ENCODE data around the gene C2orf74.
"Not testable (repeated sequence)": the region's sequence is repeated elsewhere in the genome, so short reads cannot be mapped to it uniquely, and the experiment has no call there.

Gene C2orf74

DNA sequence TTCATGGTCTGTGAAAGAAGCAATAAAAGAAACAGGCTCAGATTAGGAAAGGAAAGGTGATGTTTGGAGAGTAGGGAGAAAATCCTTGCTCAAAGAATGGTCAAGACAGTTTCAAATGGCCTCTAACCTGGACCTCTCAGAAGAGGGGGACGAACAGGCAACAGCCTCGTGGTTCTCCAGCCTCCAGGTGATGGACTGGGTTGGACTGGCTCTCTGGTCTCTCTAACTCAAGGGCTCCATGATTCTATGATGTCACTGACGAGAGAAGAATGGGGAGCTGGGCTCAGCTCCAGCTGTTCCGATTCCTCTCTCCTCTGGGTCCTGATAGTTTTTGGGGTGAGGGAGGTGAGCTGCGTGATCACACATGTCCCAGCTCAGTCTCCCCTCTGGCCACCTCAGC, at the start of gene C2orf74:
Gene C2orf74 (plus strand): TSS at position 301 of the 400 bp plus-strand sequence. CDS start 327 bp downstream, outside the sequence.
- Mint-ChIP-seq H3K27ac (no peak within 1 kb of the TSS), H3K4me3 (no peak within 1 kb of the TSS), H3K27me3 (no peaks in the 10 kb centered on the region)

DNA sequence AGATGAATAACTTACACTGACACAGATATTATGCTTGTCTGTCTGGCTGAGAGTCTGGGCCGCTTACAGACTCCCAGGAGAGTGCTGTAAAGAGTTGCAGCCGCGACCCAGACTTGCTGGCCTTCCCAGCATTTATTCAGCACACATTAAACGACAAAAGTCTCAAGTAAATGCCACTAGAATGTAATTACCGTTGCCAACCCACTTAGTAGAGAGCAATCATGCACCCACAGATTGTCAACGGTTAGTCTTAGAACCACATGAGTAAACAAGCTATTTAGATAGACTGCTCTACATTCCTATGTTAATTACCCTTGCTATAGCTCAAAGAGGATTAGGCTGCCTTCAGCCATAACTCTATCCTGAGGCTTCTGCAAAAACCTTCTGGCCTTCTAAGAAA, 47.8 kb upstream of the C2orf74 start:
- H3K4me1 Mint-ChIP-seq: no peaks in the 10 kb centered on the region
- no peaks in the 10 kb centered on the region for H3K9me3 Mint-ChIP-seq
- peaks cover 2% of the 10 kb centered on the region for H3K36me3 Mint-ChIP-seq
- no peaks in the 10 kb centered on the region for H3K27me3 Mint-ChIP-seq
- no peak overlapping the region for H3K4me3 Mint-ChIP-seq
- H3K27ac Mint-ChIP-seq: no peak overlapping the region

More for the DNA sequence above, at the start of gene C2orf74:
- H3K9me3 Mint-ChIP-seq: peaks cover 8% of the 10 kb centered on the region
- peaks cover 32% of the 10 kb centered on the region for H3K36me3 Mint-ChIP-seq
- peaks cover 5% of the 10 kb centered on the region for H3K4me1 Mint-ChIP-seq

DNA sequence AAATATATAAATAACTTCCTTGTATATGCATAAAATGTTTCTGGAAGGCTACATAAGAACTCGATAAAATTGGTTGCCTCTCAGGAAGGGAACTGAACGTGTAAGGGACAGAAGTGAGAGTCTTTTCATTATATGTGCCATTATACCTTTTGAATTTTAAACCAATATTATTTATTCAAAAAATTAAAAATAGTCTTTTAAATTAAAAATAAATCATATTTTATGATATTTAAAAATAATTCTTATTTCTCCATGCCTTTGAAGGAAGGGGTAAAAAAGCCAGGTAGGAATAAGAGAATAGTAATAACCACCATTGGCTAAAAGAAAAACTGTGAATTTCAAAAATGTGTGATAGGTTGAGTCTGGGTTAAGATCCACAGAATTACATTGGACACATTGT, 45.7 kb upstream of the C2orf74 start:
- Mint-ChIP-seq H3K27me3 (no peaks in the 10 kb centered on the region), H3K4me1 (no peaks in the 10 kb centered on the region), H3K36me3 (peaks cover 2% of the 10 kb centered on the region), H3K27ac (no peak overlapping the region), H3K4me3 (no peak overlapping the region), H3K9me3 (no peaks in the 10 kb centered on the region)

DNA sequence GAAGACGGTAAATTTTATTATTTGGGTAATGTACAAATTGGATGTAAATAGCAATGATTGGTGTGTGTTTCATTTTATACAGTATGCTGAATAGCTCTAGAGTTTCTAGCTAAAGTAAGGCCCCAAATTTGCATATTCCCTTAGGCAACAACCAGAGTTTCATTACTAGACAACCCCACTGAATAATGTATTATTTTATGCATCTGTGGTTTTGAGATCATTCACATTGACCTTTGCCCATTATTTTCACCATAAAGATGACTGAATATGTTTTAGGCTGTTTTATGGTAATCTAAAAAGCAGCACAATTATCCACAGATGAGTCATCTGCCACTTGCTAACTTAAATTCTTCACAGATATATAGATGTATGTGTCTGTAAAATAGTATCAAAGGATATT, 44.5 kb upstream of the C2orf74 start:
- Mint-ChIP-seq H3K9me3 (no peaks in the 10 kb centered on the region), H3K27ac (no peak overlapping the region), H3K4me1 (no peaks in the 10 kb centered on the region), H3K36me3 (peaks cover 2% of the 10 kb centered on the region), H3K4me3 (no peak overlapping the region), H3K27me3 (no peaks in the 10 kb centered on the region)

DNA sequence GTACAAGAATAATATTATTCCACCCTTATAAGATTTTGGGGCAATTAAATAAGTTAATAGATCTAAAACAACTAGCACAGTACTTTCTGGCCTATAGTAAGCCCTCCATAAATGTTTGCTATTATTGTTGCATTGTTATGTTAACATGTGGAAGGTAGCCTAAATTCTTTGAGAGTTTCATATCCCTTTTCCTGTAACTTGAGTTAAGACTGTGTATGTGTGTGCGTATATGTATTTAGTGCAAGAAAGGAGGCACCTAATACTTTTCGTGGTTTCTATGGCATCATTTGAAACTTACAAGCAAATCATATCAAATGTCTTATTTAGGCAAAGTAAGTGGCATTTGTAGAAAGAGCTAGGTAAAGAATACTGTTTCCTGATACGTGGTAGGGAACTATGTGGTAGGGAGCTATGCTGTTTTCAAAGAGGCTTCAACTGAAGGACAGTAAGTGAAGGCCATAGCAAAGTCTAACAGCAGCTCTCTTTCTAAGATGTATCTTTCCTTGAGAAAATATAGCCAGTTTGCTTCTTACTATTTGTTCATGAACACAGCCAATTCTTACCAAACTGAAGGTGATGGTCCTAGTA, 36.8 kb upstream of the C2orf74 start:
- Mint-ChIP-seq H3K9me3 (peaks cover 4% of the 10 kb centered on the region), H3K27ac (no peak overlapping the region), H3K36me3 (peaks cover 3% of the 10 kb centered on the region), H3K4me3 (no peak overlapping the region), H3K4me1 (no peaks in the 10 kb centered on the region), H3K27me3 (no peaks in the 10 kb centered on the region)

DNA sequence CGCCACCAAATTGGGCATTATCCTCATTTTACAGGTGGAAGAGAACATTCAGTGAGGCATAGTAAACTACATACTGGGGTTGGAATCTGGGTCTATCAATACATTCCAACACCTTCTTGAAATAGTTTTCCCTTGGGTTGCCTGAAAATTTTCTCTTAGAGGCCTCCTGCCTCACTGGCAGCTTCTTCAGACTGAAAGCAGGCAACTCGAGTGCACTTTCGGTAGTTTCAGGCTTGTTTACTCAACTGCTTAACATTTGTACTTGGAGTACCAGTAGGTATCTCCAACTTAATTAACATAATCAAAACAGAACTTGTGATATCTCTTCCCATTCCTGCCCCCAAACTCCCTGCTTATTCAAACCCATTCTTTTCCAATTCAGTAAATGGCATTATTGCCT, 36.2 kb upstream of the C2orf74 start:
- Mint-ChIP-seq H3K4me1 (no peaks in the 10 kb centered on the region), H3K4me3 (no peak overlapping the region), H3K9me3 (peaks cover 4% of the 10 kb centered on the region), H3K27ac (no peak overlapping the region), H3K27me3 (no peaks in the 10 kb centered on the region), H3K36me3 (peaks cover 3% of the 10 kb centered on the region)

DNA sequence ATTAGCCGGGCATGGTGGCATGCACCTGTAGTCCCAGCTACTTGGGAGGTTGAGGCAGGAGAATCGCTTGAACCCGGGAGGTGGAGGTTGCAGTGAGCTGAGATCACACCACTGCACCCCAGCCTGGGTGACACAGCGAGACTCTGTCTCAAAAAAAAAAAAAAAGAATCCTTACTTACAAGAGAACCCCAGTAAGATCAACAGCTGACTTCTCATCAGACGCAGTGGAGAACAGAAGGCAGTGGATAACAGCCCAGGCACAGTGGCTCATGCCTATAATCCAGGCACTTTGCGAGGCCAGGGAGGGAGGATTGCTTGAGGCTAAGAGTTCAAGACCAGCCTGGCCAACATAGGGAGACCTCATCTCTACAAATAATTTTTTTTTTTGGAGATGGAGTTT, 33.9 kb upstream of the C2orf74 start:
- not testable (repeated sequence) for H3K4me1 Mint-ChIP-seq, H3K27ac Mint-ChIP-seq, H3K4me3 Mint-ChIP-seq, H3K27me3 Mint-ChIP-seq, H3K9me3 Mint-ChIP-seq, H3K36me3 Mint-ChIP-seq

DNA sequence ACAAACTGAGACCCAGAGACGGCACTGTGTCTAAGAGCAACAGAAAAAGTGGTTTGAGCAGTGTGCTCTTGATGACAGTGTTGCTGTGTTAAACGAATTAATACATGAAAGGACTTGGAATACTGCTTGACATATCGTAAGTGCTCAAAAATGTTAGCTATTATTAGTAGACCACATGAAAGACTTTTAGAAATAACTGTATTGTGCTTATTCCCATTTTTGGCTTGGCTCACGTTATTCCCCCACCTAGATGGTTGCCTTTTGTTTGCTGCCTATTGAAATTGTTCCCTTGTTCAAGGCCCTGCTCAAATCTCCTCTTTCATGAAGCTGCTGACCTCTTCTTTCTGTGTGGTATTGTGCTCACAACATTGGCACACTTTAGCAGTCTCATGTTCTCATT, 27.8 kb upstream of the C2orf74 start:
- H3K4me3 Mint-ChIP-seq: no peak overlapping the region
- H3K27ac Mint-ChIP-seq: no peak overlapping the region
- no peaks in the 10 kb centered on the region for H3K36me3 Mint-ChIP-seq
- H3K27me3 Mint-ChIP-seq: no peaks in the 10 kb centered on the region
- no peaks in the 10 kb centered on the region for H3K9me3 Mint-ChIP-seq
- no peaks in the 10 kb centered on the region for H3K4me1 Mint-ChIP-seq

DNA sequence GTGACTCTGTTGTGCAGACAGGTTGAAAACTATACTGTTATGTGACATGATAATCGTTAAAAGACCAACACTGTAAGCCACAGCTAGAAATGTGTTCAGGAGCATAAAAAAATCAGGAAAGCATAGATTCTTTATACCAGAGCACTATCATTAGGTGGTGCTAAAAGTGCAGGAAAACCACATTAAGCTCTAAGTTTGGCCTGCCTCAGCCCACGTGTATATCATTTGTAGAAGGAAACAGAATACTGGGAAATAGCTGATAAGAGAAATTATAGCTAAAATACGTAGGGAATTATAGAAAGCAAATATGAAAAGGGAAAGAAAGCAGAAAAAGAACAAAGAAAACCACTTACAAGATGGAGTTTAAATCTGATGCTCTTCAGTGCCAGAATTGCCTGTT, 26.5 kb upstream of the C2orf74 start:
- Mint-ChIP-seq H3K27ac (no peak overlapping the region), H3K4me1 (no peaks in the 10 kb centered on the region), H3K27me3 (no peaks in the 10 kb centered on the region), H3K4me3 (no peak overlapping the region), H3K9me3 (no peaks in the 10 kb centered on the region), H3K36me3 (no peaks in the 10 kb centered on the region)

DNA sequence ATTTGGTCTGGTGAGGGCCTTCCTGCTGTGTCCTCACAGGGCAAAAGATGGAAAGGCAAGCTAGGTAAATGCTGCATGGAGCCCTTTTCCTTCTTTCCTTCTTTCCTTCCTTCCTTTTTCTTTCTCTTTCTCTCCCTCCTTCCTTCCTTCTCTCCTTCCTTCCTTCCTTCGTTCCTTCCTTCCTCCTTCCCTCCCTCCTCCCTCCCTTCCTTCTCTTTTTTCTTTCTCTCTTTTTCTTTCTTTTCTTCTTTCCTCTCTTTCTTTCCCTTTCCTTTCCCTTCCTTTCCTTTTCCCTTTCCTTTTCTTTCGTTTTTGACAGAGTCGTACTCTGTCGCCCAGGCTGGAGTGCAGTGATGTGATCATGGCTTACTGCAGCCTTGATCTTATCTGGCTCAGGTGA, 23.1 kb upstream of the C2orf74 start:
- Mint-ChIP-seq H3K27ac (no peak overlapping the region), H3K27me3 (no peaks in the 10 kb centered on the region), H3K36me3 (no peaks in the 10 kb centered on the region), H3K9me3 (no peaks in the 10 kb centered on the region), H3K4me3 (no peak overlapping the region), H3K4me1 (no peaks in the 10 kb centered on the region)

DNA sequence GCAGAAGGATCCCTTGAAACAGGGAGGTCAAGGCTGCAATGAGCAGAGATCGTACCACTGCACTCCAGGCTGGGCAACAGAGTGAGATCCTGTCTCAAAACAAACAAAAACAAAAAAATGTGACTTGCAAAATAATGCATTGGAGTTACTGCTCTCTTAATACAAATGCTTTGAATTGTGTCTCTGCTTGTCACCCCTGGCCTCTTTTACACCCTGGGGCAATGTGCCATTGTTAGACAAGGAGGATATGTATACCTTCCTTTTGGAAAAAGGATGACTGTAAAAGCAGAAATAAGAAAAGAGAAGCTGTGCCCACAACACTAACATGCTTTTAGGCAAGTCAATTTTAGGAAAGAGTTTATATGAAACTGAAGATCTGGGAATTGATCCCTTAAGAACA, 20.8 kb upstream of the C2orf74 start:
- Mint-ChIP-seq H3K27me3 (no peaks in the 10 kb centered on the region), H3K4me1 (peaks cover 9% of the 10 kb centered on the region), H3K9me3 (no peaks in the 10 kb centered on the region), H3K36me3 (no peaks in the 10 kb centered on the region), H3K4me3 (no peak overlapping the region), H3K27ac (no peak overlapping the region)

DNA sequence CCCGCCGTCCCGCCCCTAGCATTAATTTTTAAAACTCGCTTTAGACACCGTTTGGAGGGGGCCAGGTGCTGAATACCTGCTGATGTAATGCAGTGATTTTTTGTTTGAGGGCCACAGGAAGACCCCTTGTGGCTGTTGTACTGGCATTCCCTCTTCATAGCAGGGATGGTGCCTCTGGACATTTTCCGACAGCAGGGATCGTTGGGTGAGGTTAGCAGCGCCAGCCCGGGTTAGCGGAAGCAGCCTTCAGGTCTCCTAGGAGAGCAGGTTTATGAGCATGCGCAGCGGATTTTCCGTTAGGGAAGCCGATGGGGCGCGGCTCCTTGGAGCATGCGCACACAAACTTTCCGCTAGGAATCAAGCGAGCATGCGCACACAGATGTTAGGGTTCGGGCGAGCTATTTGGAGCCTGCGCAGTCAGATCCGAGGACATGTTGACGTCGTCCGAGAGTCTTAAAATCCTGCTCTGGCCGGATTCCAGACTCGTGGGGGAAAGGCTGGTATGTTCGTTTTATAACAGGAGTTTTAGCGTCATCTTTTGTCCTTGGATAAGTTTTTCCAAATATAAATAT, 17.2 kb upstream of the C2orf74 start:
- Mint-ChIP-seq H3K9me3 (no peaks in the 10 kb centered on the region), H3K4me1 (peaks cover 19% of the 10 kb centered on the region), H3K27me3 (no peaks in the 10 kb centered on the region), H3K27ac (peak overlapping the region; percentile 86), H3K36me3 (peaks cover 6% of the 10 kb centered on the region), H3K4me3 (peak overlapping the region; percentile 86)

DNA sequence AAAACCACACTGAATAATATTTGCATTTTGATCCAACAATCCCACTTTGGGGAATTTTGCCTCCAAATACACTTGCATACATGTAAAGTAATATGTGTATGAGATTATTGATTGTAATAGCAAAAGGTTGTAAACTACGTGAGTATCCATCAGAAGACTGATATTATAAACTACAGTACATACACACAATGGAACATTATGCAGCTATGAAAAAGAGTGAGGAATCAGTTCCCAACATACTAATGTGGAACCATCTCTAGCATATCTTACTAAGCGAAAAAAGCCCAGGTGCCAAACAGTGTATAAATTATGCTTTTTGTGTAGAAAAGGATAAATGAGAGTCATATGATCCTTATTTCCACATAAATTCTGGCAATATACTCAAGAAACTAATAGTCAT, 16.0 kb upstream of the C2orf74 start:
- peaks cover 9% of the 10 kb centered on the region for H3K36me3 Mint-ChIP-seq
- H3K27me3 Mint-ChIP-seq: no peaks in the 10 kb centered on the region
- H3K4me3 Mint-ChIP-seq: peak overlapping the region; percentile 64
- peaks cover 19% of the 10 kb centered on the region for H3K4me1 Mint-ChIP-seq
- H3K27ac Mint-ChIP-seq: peak overlapping the region; percentile 46
- H3K9me3 Mint-ChIP-seq: no peaks in the 10 kb centered on the region

DNA sequence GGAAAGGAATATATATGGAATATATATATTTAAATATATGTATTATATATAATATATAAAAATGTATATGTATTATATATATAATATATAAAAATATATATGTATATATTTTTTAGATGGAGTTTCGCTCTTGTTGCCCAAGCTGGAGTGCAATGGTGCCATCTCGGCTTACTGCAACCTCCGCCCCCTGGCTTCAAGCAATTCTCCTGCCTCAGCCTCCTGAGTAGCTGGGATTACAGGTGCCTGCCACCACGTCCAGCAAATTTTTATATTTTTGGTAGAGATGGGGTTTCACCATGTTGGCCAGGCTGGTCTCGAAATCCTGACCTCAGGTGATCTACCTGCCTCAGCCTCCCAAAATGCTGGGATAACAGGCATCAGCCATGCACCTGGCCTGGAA, 13.9 kb upstream of the C2orf74 start:
- H3K9me3 Mint-ChIP-seq, H3K27me3 Mint-ChIP-seq, H3K27ac Mint-ChIP-seq, H3K4me3 Mint-ChIP-seq: not testable (repeated sequence)
- H3K36me3 Mint-ChIP-seq: peaks cover 14% of the 10 kb centered on the region
- peaks cover 19% of the 10 kb centered on the region for H3K4me1 Mint-ChIP-seq

DNA sequence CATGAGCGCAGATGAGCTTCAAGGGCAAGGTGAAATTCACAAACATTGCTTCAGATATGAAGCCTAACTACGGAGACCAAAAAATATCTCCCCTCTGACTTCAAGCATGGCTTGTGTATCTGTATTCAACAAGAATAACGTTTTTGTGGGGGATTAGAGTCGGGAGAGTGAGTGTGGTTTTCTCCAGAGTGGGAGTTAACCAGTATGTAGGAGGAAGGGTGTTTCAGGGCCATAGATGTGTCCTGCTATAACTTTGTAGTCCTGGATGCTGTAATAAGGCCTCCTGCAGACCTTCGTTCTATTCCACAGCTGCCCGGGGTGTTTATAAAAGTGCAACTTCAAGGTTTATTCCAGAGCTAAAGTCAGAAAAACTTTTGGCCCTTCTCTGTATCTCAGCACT, 12.9 kb upstream of the C2orf74 start:
- no peak overlapping the region for H3K4me3 Mint-ChIP-seq
- no peaks in the 10 kb centered on the region for H3K9me3 Mint-ChIP-seq
- peaks cover 19% of the 10 kb centered on the region for H3K4me1 Mint-ChIP-seq

DNA sequence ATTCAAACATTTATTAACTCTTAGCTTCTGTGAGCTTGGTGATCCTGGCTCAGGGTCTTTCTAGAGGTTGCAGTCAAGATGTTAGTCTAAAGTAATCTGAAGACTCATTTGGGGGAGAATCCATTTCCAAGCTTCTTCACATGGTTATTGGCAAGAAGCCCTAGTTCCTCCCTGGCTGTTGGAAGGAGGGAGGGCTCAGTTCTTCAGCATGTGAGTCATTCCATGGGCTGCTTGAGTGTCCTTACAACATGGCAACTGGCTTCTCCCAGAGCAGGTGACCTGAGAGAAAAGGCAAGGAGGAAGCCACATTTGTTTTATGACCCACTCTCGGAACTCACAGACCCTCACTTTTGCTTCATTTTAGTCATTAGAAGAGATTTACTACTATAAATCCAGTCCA, 10.6 kb upstream of the C2orf74 start:
- H3K27ac Mint-ChIP-seq: no peak overlapping the region
- no peaks in the 10 kb centered on the region for H3K9me3 Mint-ChIP-seq
- H3K27me3 Mint-ChIP-seq: no peaks in the 10 kb centered on the region
- peaks cover 18% of the 10 kb centered on the region for H3K36me3 Mint-ChIP-seq
- H3K4me1 Mint-ChIP-seq: peaks cover 10% of the 10 kb centered on the region
- H3K4me3 Mint-ChIP-seq: no peak overlapping the region

More for the DNA sequence above, 12.9 kb upstream of the C2orf74 start:
- Mint-ChIP-seq H3K36me3 (peaks cover 14% of the 10 kb centered on the region), H3K27me3 (no peaks in the 10 kb centered on the region), H3K27ac (no peak overlapping the region)

Measured in activated naive CD4-positive, alpha-beta T cell treated with anti-CD3 and anti-CD28 coated beads, Interleukin-2, amount 50 U/mL, for 24 hours (primary cell).